Thoracic aorta (tissue), 2 donors: ENCODE data around the gene COL4A6. TPM values are rescaled to one million over a fixed set of nuclear protein-coding genes. Genes with fewer than 3 reads are reported as not detected.

Experiments
- ATAC-seq: fragments of 150-250 bp; one replicate; pipeline ENCODE4 v1.8.0; 2017; ENCODE audit warnings: low read depth; ENCODE audit not compliant: insufficient number of reproducible peaks, low FRiP score
- DNase-seq: peaks from one replicate; pipeline ENCODE4 v3.0.0-alpha.2; 2020; ENCODE audit warnings: low spot score
- H3K27ac ChIP-seq, 2 donors: fragments of 200-600 bp; sonication (generic); 1 replicate in 1 of 2; 2 replicates in 1 of 2; pipeline ENCODE4 v1.5.1; 2016; ENCODE audit warnings: mild to moderate bottlenecking in 2 of 2, moderate library complexity in 2 of 2
- H3K27me3 ChIP-seq: fragments of 200-600 bp; sonication (generic); replicated peaks from 2 replicates; pipeline ENCODE4 v1.6.0; 2016; ENCODE audit warnings: mild to moderate bottlenecking; ENCODE audit not compliant: insufficient read depth
- H3K36me3 ChIP-seq: fragments of 200-600 bp; sonication (generic); one replicate; pipeline ENCODE4 v1.5.1; 2016
- H3K4me1 ChIP-seq, 2 donors: fragments of 200-600 bp; sonication (generic); 1 replicate in 1 of 2; 2 replicates in 1 of 2; pipeline versions ENCODE4 v1.5.1 to v1.6.0; 2016; ENCODE audit warnings: low read depth in 2 of 2, mild to moderate bottlenecking in 1 of 2; ENCODE audit not compliant: control insufficient read depth in 1 of 2
- H3K4me3 ChIP-seq: fragments of 200-600 bp; sonication (generic); 2 replicates; pipeline ENCODE4 v1.5.1; 2016; ENCODE audit warnings: mild to moderate bottlenecking
- H3K9me3 ChIP-seq: fragments of 200-600 bp; sonication (generic); 2 replicates; pipeline ENCODE4 v1.5.1; 2016
- total RNA-seq, 2 donors: library from RNA; depleted of rRNA; stranded (reverse); fragments of >200 nt; gene quantifications; one replicate each; pipeline versions ENCODE4 v1.1.0 to v1.2.3, GENCODE V29; 2016
- TF ChIP-seq, protein P1 (sequence below): fragments of 200-600 bp; sonication (generic); IDR thresholded peaks from one replicate; pipeline ENCODE4 v1.5.1; 2019; ENCODE audit warnings: antibody characterized with exemption

Gene COL4A6
- total RNA-seq, 2 donors from 2014 or later, result 1.3 to 2.2 TPM

DNA sequence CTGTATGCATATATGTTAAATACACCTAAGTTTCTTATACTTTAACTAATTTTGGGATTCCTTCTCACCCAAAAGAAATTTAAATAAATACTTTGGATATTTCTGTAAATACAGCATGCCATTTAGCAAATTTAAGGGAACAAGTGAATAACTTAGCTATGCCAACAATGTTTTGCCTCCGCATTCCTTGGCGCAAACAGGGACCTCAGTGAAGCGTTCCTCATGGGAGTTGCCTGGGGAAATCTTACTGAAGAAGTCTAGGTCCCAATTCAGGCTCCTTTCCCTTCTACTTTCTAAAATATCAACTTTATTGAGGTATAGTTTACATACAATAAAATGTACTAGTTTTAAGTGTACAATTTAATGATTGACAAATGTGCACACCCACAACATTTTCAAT, 26.4 kb upstream of the COL4A6 start:
- DNase-seq (no peak), ATAC-seq (no peak)
- Histone ChIP-seq H3K4me1 (peaks cover 0 to 5% of the 10 kb centered on the region in 2 donors), H3K36me3 (no peaks in the 10 kb centered on the region), H3K27me3 (no peaks in the 10 kb centered on the region), H3K9me3 (no peaks in the 10 kb centered on the region), H3K4me3 (no peak overlapping the region), H3K27ac (no peak overlapping the region)
- TF ChIP-seq, protein P1, sequence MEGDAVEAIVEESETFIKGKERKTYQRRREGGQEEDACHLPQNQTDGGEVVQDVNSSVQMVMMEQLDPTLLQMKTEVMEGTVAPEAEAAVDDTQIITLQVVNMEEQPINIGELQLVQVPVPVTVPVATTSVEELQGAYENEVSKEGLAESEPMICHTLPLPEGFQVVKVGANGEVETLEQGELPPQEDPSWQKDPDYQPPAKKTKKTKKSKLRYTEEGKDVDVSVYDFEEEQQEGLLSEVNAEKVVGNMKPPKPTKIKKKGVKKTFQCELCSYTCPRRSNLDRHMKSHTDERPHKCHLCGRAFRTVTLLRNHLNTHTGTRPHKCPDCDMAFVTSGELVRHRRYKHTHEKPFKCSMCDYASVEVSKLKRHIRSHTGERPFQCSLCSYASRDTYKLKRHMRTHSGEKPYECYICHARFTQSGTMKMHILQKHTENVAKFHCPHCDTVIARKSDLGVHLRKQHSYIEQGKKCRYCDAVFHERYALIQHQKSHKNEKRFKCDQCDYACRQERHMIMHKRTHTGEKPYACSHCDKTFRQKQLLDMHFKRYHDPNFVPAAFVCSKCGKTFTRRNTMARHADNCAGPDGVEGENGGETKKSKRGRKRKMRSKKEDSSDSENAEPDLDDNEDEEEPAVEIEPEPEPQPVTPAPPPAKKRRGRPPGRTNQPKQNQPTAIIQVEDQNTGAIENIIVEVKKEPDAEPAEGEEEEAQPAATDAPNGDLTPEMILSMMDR, result no peak

DNA sequence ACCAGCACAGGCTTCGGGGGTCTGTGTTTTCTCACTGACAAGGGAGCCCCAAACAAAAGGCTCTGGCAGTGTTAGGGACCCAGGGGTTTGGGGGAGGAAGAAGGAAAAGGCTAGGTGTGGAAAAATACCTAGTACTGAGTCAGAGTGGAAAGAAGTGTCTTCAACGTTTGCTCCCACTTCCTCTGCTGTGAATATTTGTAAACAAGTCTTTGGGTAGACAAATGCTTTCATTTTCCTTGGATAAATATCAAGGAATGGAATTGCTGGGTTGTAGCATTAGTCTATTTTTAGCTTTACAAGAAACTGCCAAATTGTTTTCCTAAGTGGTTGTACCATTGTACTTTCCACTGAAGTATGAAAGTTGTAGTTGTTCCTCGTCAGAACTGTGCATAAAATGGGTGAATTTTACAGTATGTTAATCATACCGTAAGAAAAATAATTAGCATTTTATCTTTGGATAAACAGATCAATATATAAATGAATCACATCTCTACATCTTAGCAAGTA, 18.8 kb upstream of the COL4A6 start:
- Histone ChIP-seq H3K36me3 (no peaks in the 10 kb centered on the region), H3K9me3 (no peaks in the 10 kb centered on the region), H3K27ac (no peak overlapping the region), H3K4me1 (no peaks in the 10 kb centered on the region), H3K27me3 (no peaks in the 10 kb centered on the region), H3K4me3 (no peak overlapping the region)
- DNase-seq (no peak), ATAC-seq (no peak)
- TF ChIP-seq, protein P1, result no peak

DNA sequence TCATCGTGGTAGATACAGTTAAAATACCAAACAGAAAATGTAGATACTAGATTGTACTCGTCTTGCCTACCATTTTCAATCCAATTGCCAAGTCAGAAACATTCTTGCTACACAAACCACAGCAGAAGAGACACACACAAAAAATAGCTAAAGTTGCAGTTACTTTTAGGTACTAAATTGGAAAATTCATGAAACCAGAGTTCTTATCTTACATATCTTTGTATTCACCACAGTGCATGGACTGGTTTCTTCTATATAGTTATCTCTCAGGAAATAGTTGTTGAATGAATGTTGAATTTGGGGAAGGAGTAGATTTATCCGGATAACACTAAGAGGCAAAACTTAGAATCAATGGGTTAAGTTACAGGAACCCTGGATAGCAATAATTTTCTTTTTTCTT, 15.6 kb upstream of the COL4A6 start:
- Histone ChIP-seq H3K4me1 (no peaks in the 10 kb centered on the region), H3K27me3 (no peaks in the 10 kb centered on the region), H3K36me3 (no peaks in the 10 kb centered on the region), H3K4me3 (no peak overlapping the region), H3K27ac (no peak overlapping the region), H3K9me3 (no peaks in the 10 kb centered on the region)
- TF ChIP-seq, protein P1, result no peak
- ATAC-seq (no peak), DNase-seq (no peak)

GRCh38 chrX:108447303-108447702, 9.1 kb upstream of the COL4A6 start:
- Histone ChIP-seq H3K4me3 (no peak overlapping the region), H3K36me3 (no peaks in the 10 kb centered on the region), H3K9me3 (no peaks in the 10 kb centered on the region), H3K4me1 (no peaks in the 10 kb centered on the region), H3K27ac (no peak overlapping the region), H3K27me3 (no peaks in the 10 kb centered on the region)
- DNase-seq (no peak), ATAC-seq (no peak)
- TF ChIP-seq, protein P1, result no peak

GRCh38 chrX:108442901-108443464, 4.8 kb upstream of the COL4A6 start:
- Histone ChIP-seq H3K4me1 (no peaks in the 10 kb centered on the region), H3K27me3 (no peaks in the 10 kb centered on the region), H3K4me3 (peak overlapping the region; percentile 78), H3K9me3 (no peaks in the 10 kb centered on the region), H3K27ac (peak overlapping the region in 1 of 2 donors; percentile 12), H3K36me3 (no peaks in the 10 kb centered on the region)
- no peak for ATAC-seq
- DNase-seq, result no peak
- TF ChIP-seq, protein P1, result no peak
